BJ (cell line): Measurements from ENCODE around the gene RANBP17. TPM values are rescaled to one million over a fixed set of nuclear protein-coding genes. Genes with fewer than 3 reads are reported as not detected.

Experiments used
- CTCF ChIA-PET: fragments of 350-600 bp; formaldehyde crosslinking; extraction: SDS; loops from one replicate; lab custom pipeline; 2021; ENCODE audit warnings: antibody characterized with exemption, inconsistent platforms; lab: Yijun Ruan, JAX
- POLR2A ChIA-PET: fragments of 300-600 bp; sonication (Branson Sonifier 250); formaldehyde crosslinking; extraction: SDS; loops from one replicate; lab custom pipeline; 2021; ENCODE audit warnings: antibody characterized with exemption; lab: Charles Lee
- DNase-seq: peaks from one replicate; pipeline ENCODE4 v3.0.0-alpha.2; 2011; ENCODE audit warnings: low read depth
- H3K27me3 ChIP-seq: 2 replicates; pipeline ENCODE4 v1.6.0; 2011; ENCODE audit warnings: low read length; ENCODE audit not compliant: control insufficient read depth, insufficient read depth
- H3K36me3 ChIP-seq: 2 replicates; pipeline ENCODE4 v1.5.1; 2011; ENCODE audit warnings: low read length; ENCODE audit not compliant: control insufficient read depth, insufficient read depth
- H3K4me3 ChIP-seq: 2 replicates; pipeline ENCODE4 v1.5.1; 2011; ENCODE audit warnings: low read depth, mild to moderate bottlenecking, control low read depth, low read length
- polyA plus RNA-seq: library from polyadenylated mRNA; depleted of rRNA; stranded (reverse); fragments of >200 nt; gene quantifications from 2 replicates; pipeline ENCODE4 v1.2.3, GENCODE V29; 2011
- TF ChIP-seq, protein P1 (sequence below): IDR thresholded peaks from 2 replicates; pipeline ENCODE4 v1.5.1; 2011; ENCODE audit warnings: low read depth, mild to moderate bottlenecking, control low read depth, inconsistent platforms, low read length, moderate library complexity; ENCODE audit not compliant: insufficient read depth

Gene RANBP17
- polyA plus RNA-seq, 1 experiment = 10.5 TPM

DNA sequence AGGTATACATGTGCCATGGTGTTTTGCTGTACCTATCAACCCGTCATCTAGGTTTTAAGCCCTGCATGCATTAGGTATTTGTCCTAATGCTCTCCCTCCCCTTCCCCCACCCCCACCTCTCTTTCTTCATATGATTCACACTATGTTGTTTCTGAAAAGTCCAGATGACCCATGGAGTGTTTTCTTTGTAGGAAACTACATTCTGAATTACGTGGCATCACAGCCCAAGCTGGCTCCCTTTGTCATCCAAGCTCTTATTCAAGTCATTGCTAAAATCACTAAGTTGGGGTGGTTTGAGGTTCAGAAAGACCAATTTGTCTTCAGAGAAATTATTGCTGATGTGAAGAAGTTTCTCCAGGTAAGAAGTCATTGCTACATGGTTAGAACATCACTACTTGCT lies 30.4 kb downstream of the RANBP17 start:
- ChIA-PET POLR2A (no interaction called here), CTCF (no interaction called here)
- TF ChIP-seq, protein P1, sequence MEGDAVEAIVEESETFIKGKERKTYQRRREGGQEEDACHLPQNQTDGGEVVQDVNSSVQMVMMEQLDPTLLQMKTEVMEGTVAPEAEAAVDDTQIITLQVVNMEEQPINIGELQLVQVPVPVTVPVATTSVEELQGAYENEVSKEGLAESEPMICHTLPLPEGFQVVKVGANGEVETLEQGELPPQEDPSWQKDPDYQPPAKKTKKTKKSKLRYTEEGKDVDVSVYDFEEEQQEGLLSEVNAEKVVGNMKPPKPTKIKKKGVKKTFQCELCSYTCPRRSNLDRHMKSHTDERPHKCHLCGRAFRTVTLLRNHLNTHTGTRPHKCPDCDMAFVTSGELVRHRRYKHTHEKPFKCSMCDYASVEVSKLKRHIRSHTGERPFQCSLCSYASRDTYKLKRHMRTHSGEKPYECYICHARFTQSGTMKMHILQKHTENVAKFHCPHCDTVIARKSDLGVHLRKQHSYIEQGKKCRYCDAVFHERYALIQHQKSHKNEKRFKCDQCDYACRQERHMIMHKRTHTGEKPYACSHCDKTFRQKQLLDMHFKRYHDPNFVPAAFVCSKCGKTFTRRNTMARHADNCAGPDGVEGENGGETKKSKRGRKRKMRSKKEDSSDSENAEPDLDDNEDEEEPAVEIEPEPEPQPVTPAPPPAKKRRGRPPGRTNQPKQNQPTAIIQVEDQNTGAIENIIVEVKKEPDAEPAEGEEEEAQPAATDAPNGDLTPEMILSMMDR = no peak
- Histone ChIP-seq H3K27me3 (no peaks in the 10 kb centered on the region), H3K36me3 (no peaks in the 10 kb centered on the region), H3K4me3 (no peak overlapping the region)
- DNase-seq = no peak

DNA sequence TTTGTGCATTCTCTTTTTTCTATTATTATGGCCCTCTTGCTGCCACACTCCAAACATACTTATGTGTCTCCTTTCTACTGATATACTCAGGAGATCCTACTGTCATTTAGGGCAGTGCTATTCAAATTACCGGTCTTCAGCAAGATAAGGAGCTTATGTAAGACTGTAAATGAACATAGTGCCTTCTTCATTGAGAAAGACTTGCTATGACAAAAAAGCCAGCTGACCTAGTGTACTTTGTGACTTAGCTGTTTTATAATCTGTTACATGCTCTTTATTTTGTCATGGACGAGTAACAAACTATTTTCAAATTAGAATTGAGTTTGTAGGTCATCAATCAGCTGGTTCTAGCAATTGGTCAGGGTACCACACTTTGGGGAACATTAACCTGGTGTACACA lies 32.8 kb downstream of the RANBP17 start:
- ChIA-PET POLR2A (no interaction called here), CTCF (interaction anchor here (0.7 to 1.2 kb wide), 3 partner anchors 18 to 86 kb away, joined by 3 to 4 read pairs (median 4); no protein-coding TSS in a partner anchor)
- Histone ChIP-seq H3K27me3 (no peaks in the 10 kb centered on the region), H3K36me3 (no peaks in the 10 kb centered on the region), H3K4me3 (no peak overlapping the region)
- TF ChIP-seq, protein P1 = no peak
- DNase-seq = no peak

DNA sequence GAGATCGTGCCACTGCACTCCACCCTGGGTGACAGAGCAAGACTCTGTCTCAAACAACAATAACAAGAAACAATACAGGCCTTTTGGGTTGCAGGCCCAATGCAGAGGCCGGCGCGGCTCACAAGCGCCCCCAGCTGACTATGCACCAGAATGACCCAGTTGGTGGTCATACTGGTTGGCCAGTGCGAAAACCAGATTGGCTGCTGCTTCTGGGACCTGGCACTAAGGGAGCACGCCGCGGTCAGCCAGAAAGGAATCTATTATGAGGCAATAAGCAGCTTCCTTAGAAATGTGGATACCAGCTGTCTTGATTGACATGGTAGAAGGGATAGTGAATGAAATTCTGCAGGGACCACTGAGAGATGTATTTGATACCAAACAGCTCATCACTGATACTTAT lies 35.0 kb downstream of the RANBP17 start:
- TF ChIP-seq, protein P1 = peak; percentile 40
- CTCF ChIA-PET = interaction anchor here (0.9 to 2.1 kb wide), 5 partner anchors 11 to 89 kb away, joined by 4 to 7 read pairs (median 5); no protein-coding TSS in a partner anchor
- POLR2A ChIA-PET = no interaction called here
- no peak overlapping the region for H3K4me3 ChIP-seq
- DNase-seq = no peak
- no peaks in the 10 kb centered on the region for H3K27me3 ChIP-seq
- H3K36me3 ChIP-seq = no peaks in the 10 kb centered on the region

DNA sequence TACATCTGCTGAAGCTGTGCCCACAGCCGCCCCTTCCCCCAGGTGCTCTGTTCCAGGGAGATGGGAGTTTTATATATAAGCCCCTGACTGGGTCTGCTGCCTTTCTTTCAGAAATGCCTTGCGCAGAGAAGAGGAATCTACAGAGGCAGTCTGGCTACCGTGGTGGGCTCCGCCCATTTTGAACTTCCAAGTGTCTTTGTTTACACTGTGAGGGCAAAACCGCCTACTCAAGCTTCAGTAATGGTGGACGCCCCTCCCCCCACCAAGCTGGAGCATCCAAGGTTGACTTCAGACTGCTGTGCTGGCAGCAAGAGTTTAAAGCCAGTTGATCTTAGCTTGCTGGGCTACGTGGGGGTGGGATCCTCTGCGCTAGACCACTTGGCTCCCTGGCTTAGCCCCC lies 41.3 kb downstream of the RANBP17 start:
- POLR2A ChIA-PET = no interaction called here
- TF ChIP-seq, protein P1 = no peak
- no peaks in the 10 kb centered on the region for H3K36me3 ChIP-seq
- CTCF ChIA-PET = no interaction called here
- DNase-seq = no peak
- no peaks in the 10 kb centered on the region for H3K27me3 ChIP-seq
- no peak overlapping the region for H3K4me3 ChIP-seq

DNA sequence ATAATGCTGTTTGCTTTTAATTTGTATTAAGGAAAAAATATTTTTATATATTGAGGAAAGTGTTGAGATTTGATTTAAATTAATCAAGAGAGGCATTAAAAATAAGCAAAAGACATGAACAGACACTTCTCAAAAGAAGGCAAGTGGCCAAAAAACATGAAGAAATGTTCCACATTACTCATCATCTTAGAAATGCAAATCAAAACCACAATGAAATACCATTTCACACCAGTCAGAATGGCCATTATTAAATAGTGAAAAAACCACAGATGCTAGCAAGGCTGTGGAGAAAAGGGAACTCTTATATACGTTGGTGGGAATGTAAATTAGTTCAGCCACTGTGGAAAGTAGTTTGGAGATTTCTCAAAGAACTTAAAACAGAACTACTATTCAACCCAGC lies 45.9 kb downstream of the RANBP17 start:
- no peaks in the 10 kb centered on the region; the same call in 1 of the 2 replicates for H3K36me3 ChIP-seq
- ChIA-PET POLR2A (no interaction called here), CTCF (no interaction called here)
- H3K4me3 ChIP-seq = no peak overlapping the region
- no peak for DNase-seq
- TF ChIP-seq, protein P1 = no peak
- H3K27me3 ChIP-seq = no peaks in the 10 kb centered on the region
